ENCODE measurements around the gene GFAP. TPM values are rescaled to one million over a fixed set of nuclear protein-coding genes. Genes with fewer than 3 reads are reported as not detected.

The GFAP gene
- 0.12 TPM in 1 of 2 replicates, not detected in the other for total RNA-seq

GRCh38 chr17:44915321-44915726 lies at the start of gene GFAP:
Gene GFAP, minus strand, starts transcription at chr17:44915500. Its CDS starts 14 bp downstream, at chr17:44915486.

DNA sequence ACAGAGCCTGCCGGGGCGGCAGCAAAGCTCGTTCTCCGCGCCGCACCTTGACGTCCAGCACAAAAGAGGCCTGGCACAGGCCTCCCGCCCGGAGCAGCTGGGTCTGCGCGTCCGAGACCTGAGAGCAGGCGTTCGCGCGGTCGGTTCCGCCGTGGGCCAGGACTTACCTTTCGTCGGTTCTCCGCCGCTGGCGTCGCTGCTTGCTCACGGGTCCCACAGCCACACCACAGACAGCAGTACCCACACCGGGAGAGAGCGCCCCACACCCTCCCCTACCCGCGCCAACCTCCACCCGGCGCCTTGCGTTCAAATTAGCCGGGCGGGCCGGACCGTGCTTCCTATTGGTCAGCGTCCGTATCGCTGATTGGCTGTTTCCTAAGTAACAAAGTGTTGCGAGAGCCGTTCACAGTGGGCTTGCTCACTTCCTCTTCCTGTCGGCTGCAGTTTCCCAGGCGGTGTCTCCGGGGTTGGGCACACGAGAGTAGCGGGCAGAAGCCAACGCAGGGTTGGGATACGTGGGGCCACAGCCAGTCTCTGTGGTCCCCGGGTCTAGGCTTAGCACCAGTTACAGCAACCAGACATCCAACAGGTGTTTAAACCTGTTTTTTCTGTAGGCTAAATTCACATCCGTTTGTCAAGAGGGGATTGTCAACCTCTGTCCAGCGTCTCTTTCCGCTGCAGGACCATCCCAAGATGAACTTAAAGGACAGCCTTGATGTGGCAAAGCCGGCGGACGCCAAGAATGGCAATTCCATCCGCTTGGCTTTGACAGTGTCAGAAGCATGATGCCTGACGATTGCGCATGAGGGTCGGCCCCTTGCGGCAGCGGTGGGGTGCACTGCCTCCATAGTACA lies 32.4 kb upstream of the GFAP start, which contains the start of gene KIF18B:
Gene KIF18B, minus strand, starts transcription at position 313 of the 854 bp plus-strand sequence. CDS start 11,429 bp downstream, outside the sequence.

DNA sequence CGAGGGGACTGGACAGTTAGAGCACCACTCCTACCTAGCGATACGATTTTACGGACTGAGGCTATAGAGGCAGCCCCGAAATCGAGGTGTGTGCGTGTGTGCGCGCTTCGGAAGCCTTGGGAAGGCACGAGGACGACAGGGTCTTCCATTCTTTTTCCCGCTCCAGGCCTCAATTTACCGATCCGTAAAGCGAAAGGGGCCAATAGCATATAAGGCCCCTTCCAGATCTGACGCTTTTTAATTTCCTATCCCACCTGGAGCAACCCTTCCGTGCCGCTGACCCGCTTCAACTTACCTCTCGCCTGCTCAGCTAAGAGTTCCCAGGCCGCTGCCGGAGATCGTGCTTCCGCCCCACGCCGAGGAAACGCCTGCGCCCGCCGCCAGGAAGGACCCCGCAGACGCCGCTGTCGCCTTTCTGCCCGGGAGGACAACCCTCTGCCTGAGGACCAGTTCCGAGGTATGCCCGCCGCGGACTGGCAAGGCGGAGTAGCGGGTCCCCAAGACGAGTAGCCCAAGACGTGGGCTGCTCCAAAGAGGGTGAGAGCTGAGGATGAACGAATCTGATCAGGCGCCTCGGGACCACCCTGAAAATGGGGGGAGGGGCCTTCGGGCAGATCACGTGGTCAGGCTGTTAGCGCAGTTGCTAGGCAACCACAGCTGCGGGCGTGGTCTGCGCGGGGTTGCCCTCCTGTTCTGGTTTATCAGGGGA lies 16.1 kb downstream of the GFAP start, which contains the start of gene EFTUD2:
Gene EFTUD2, minus strand, starts transcription at position 372 of the 709 bp plus-strand sequence. CDS start 4,924 bp downstream, outside the sequence.

Other genes starting within 250 kb of the GFAP start
- 44.4 and 53.2 TPM in 2 replicates for gene CCDC43, start 225.7 kb downstream of the GFAP start, total RNA-seq
- 4.9 and 10.1 TPM in 2 replicates for gene DBF4B, start 206.8 kb downstream of the GFAP start, total RNA-seq
- gene ADAM11, start 156.5 kb downstream of the GFAP start, total RNA-seq, result 0.75 and 0.77 TPM in 2 replicates
- 56.0 and 69.2 TPM in 2 replicates for gene GJC1, start 85.2 kb downstream of the GFAP start, total RNA-seq
- gene HIGD1B, start 67.6 kb downstream of the GFAP start, total RNA-seq, result not detected in 2 replicates
- 88.9 and 207 TPM in 2 replicates for gene EFTUD2, start 16.1 kb downstream of the GFAP start, total RNA-seq
- 1.7 and 8.9 TPM in 2 replicates for gene KIF18B, start 32.3 kb upstream of the GFAP start, total RNA-seq
- gene C1QL1, start 52.8 kb upstream of the GFAP start, total RNA-seq, result 0.22 and 0.37 TPM in 2 replicates
- gene DCAKD, start 136.1 kb upstream of the GFAP start, total RNA-seq, result 24.2 and 28.2 TPM in 2 replicates
- 94.7 and 98.5 TPM in 2 replicates for gene NMT1, start 145.8 kb upstream of the GFAP start, total RNA-seq
- gene PLCD3, start 217.0 kb upstream of the GFAP start, total RNA-seq, result 21.0 and 23.0 TPM in 2 replicates
- gene ACBD4, start 220.2 kb upstream of the GFAP start, total RNA-seq, result 3.9 and 7.5 TPM in 2 replicates
- gene HEXIM1, start 233.0 kb upstream of the GFAP start, total RNA-seq, result 7.9 and 8.7 TPM in 2 replicates
- 7.6 and 9.6 TPM in 2 replicates for gene HEXIM2, start 246.4 kb upstream of the GFAP start, total RNA-seq

Data from uterine smooth muscle cell (primary cell).